HG03196 (cell line): ENCODE data around the gene FOXC1.

Source experiments
- ATAC-seq: cut with Tn5 transposase; IDR thresholded peaks from one replicate; pipeline ENCODE4 v1.9.1; 2021; ENCODE audit not compliant: unreplicated experiment

The FOXC1 gene

DNA sequence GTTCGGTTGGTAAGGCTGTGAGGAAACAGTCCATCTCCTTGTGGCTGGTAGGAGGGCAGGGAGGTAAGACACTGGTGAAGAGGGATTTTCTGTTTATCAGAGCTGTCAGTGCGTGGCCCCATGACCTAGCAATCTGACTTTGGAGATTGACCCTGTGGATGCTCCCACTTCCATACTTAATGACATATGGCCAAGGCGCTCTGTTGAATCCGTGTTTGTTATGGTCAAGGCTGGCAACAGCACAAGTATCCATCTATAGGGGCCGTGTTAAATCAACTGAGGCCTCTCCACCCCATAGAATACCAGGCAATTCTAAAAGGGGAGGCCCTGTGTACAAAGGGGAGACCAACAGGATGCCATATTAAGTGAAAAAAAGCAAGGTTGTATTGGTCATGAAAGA lies 25.6 kb upstream of the FOXC1 start:
- ATAC-seq, result no peak

DNA sequence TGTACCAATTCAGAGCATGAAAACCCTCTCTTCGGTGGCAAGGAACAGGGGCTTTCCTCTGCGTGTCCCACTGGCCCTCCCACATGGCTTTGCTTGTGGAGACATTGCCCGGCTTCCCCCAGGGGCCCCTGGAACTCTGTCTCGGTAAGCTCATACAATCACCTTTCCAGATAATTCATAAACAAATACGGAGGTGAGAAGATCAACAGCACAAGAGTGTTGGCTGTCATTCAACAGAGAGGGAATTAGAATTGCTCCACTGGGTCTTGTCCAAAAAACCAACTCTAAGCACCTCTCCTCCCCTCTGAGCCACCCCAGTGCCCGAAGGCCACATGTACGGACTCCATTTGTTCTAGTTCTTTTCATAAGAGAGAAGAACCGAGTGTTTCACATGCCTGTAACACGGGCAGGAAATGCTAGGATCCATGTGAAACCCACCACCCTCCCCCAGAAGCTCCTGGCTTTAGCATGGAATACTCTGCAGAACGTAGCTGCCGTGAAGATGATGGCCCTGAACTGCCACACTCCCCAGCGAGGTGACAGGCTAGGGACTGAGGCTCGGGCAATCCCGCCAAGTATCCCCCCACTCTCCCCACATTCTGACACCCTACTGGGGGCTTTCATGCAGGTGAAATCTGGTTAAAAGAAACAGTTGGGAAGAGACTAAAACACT lies 24.6 kb upstream of the FOXC1 start:
- no peak for ATAC-seq

DNA sequence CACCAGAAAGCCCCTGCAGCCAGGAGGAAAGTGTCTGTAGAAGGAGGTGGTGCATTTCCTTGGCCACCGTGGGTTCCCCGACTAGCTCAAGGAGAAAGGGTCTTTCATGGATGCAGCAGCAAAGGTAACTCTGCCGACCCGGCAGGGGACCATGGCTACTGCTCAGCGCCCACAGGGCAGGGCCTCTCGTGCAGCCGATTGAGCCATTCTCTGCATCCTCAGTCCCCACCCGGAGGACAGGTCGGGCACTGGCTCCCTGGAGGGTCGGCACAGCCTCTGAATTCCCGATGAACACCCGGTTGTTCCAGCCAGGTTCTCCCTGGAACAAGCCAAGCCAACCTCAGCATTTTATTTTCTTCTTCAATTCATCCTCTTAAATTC lies 24.1 kb upstream of the FOXC1 start:
- ATAC-seq, result no peak

DNA sequence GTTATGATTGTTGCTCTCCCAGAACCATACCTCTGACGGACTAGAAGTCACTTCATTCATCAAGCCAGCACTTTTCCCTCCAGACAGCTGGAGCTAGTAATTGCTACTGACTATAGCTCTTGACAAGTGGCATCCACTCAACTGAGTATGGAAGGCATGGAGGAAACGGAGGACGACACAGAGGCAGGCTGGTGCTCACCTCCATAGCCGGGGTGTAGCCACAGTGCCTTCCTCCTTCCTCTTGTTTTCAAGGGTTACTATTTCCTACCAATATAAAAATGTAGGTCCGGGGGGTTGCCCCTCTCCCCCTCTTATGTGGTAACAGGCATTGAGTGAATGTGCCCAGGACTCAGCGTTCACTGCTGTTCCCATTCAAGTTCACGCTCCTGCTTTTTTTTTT lies 23.5 kb upstream of the FOXC1 start:
- no peak for ATAC-seq

DNA sequence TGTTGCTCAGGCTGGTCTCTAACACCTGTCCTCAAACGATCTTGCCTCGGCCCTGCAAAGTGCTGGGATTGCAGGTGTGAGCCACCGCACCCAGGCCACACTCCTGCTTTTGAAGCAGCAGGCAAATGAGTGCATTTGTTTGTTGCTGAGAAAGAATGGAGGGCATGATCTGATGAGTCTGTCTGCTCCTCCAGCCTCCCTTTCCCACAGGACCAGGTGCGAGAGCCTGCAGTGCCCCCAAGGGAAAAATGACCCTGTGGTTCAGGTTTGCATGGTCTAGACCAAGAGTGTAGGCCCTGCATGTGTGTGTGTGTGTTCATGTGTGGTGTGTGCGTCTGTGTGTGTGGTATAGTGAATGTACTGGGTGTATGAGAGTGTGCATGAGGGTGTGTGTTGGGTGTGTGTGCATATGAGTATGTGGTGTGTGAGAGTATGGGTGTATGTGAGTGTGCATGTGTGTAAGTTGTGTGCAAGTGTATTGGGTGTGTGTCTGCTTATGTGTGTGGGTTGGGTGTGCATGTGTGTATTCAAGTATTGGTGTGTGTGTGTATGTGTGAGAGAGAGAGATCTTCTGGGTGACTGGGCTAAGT lies 22.8 kb upstream of the FOXC1 start:
- ATAC-seq, result no peak

DNA sequence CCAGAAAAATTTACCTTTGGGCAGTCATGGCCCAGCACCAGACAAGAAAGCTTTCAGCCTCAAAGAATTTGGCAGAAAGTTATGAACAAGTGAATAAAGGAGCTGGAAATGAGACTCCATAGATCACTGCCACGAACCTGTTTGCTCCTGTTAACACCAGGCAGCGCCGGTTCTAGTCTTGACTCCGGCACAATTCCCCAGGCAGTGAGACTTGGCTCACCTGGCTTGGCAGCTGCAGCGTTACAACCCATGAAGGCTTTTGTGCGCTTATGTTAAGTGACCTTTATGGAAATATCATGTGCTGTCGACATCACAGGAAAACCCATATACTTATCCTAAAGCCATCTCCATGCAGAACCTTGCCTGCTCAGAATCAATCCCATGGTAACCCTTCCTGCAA lies 22.2 kb upstream of the FOXC1 start:
- no peak for ATAC-seq

DNA sequence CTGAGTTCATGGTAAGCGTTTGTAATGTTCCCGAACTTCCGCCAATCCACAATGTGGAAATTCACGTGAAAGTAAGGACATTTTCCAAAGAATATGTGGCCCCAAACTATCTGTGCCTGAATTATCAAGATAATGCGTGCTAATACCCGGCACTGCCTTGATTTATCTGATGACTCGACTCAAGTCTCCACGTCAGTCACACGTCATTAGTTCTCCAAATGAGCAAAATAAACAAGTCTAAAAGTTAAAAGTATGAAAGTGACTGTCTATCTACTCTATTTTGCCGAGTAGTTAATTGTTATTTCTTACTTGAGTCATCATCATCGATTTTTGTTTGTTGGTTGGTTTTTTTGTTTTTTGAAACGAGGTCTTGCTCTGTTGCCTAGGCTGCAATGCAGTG lies 21.7 kb upstream of the FOXC1 start:
- no peak for ATAC-seq

DNA sequence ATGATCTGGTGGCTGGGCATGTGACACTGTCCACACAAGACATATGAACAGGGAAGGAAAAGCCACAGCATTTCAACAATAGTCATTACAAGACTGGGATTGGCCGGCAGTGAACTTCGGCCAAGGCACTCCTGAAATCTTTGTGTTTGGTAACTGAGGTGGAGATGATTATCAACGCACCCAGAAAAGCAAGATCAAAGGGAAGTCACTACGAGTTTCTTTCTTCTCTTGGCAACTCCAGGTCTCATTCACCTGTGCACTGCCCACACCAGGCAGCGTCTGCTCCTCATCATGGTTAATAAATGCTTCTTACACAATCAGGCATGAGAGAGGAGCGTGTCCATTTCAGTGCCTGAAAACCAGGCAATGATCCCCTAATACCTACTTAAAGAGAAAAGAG lies 20.5 kb upstream of the FOXC1 start:
- ATAC-seq, result no peak

DNA sequence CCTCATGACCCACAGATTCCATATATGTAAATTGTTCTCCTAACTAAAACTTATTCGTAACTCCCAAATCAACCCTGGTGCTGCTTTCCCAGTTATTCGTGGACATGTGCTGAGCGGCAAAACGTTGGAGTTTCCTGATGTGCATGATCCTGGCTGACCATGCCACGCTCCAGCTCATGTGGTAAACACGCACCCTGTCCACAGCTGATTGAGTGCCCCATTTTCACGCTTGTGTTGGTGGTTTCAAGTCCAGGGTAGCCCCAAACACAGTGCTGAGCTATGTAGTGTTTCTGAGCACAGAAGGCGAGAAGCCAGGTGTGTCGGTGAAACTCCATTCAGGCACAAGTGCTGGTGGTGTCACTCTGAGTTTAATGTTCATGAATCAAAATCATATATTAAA lies 19.1 kb upstream of the FOXC1 start:
- ATAC-seq, result no peak

DNA sequence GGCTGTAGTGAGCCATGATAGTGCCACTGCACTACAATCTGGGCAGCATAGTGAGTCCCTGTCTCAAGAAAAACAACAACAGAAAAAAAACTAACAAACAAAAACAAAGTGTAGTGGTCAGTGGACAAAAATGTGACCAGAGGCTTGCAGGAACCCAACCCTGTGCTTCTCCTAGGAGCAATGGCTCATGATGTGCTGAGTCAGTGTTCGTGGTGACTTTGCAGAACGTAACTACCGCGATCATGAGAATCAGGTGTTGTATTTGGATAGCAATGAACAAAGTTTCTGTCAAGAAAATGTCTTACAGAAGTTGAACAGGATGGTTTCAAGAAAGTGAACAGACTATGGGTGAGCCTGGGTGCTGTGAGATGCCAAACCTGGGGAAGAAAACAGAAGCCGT lies 18.5 kb upstream of the FOXC1 start:
- no peak for ATAC-seq

DNA sequence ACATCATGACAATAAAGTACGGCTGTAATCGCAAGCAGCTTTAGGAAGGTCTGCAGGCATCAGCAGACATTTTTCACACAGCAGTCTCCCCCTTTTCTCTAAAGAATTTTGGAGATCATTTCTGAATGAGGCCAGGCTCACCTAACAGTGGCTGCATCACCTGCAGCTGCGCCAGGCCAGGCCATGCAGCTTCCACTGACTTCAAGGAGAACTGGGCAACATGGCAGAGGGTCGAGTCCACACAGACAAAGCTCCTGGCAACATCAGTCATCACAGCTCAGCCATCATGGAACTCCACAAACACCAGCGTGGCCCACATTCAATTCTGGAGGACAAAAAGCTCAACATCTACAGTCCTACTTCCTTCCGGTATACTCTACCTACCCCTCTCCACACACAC lies 17.8 kb upstream of the FOXC1 start:
- ATAC-seq, result no peak

DNA sequence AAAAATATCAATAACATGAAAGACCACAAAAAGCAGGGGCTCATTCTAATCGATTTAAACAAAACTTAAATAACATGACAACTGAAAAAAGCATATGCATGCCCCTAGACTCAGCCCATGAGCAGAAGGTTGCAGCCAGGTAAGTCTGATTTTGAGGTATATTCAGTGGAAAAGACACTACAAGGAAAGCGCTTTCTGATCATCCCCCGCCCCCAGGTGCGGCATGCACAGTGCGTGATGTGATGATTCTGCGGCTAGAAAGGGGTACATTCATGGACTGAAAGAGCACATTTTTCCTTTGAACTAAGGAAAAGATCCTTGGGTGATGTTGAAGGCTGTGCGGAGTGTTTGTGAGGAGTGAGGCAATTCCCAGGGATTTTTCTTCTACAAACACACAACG lies 16.9 kb upstream of the FOXC1 start:
- no peak for ATAC-seq

DNA sequence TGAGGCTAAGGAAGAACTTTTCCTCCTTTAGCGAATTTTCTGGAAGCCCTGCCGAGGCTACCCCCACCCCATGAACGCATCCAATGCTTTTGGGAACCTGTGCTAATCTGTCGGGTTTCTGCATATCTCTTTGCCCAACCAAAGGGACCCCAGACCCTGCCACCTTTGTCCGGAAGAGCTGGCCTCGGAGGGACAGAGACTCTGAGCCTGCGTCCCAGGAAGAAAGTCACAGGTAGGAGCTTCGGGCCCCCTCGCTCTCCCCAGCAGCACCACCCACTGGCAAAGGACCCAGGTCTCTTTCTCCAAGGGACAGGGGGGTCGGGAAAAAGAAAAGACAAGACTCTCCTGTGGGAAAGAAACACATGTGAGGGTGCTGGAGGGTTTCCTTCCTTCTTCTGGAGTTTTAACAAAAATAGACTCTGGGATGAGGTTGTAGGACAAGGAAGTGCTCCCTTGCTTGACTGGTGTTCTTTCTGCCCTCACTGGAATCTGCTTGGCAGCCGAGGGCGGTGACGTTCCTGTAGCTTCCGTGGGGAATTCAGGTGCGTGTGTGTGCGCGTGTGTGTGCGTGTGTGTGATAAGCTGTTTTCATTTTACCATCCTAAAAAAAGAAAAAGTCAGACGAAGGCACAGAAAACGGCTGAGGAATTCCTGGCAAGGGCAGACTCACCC lies 16.3 kb upstream of the FOXC1 start:
- ATAC-seq, result no peak

DNA sequence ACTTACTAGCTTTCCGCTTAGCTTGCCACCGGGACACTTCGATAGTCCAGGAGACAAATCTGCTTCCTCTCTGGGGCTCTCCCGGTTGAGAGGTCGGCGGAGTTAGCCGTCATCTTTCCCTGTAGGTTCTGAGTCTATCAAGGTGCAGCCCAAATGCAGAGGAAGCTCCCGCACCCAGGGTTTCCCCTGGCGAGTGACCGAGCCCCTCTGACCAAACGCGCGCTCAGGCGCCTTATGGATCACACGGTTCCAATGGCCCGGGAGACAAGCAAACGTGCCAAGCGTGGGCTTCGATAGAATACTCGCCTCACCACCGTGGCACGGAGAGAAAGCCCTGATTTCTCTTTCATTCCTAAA lies 15.8 kb upstream of the FOXC1 start:
- ATAC-seq, result no peak

DNA sequence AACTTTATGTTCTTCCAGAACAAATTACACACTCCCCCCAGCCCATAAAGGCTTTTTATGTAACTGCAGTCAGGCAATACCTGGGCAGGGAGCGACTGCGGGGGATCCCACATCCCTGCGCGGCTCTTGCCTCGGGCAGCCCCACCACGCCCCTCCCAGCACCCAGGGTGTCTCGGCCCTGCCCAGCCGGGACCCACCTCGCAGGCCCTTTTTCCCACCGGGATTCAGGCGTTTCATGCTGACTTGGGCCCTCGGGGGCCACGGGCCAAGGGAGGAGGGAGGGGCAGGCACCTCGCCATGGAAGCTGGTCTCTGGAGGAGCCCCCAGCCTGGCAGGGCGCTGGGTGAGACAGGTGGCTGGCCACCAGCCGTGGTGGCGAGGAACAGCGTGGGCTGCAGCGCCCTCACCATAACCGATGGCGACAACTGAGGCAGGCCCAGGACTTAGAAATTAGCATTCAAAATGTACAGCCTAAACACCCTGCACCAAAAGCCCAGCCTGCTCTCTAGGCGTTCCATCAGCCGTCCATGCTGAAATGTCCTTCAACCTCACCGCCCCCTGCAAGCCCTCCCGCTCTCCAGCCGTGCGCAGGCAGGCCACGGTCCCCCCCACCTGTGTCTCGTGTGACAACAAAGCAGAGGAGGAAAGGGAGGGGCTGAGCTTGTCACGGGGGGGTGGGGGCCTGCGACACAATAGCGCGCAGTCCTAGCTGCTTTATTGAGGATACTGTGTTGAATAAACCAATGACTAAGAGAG lies 15.1 kb upstream of the FOXC1 start:
- no peak for ATAC-seq

DNA sequence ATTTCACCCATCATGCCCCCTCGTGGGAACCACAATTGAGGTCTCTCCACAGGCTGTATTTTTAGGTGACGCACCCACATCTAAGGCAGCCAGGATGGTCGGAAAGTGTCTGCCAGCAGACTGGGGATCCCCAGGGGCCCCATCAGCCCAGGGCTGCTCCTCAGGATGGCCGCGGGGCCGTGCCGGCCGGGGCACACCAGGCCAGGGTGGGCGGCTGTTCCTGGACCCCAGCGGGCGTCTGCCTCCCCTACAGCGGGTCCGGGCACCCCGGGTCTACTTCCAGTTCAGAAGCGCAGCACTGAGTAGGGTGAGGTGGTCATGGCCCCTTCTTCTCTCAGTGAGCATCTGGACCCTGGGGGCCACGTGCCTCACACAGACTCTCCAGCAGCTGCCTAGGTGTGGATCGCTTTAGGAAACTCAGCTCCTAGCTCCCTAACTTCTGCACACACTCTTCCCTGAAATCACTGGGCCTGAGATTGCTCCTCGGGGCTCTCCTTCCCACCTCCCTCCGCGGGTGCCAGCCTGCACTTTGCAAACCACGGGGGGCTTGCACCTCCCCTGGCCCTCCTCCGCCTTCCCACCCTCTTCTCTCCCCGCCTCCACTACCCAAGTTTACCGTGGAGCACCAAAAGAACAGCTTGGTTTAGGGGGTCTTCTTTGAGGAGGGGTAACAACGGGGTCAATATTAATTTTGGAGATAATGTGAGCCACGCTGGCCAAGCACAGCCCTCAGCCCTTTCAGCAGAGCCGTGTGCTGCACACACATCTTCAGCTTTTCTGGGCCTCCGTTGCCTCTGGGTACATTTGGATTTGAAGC lies 14.2 kb upstream of the FOXC1 start:
- no peak for ATAC-seq

DNA sequence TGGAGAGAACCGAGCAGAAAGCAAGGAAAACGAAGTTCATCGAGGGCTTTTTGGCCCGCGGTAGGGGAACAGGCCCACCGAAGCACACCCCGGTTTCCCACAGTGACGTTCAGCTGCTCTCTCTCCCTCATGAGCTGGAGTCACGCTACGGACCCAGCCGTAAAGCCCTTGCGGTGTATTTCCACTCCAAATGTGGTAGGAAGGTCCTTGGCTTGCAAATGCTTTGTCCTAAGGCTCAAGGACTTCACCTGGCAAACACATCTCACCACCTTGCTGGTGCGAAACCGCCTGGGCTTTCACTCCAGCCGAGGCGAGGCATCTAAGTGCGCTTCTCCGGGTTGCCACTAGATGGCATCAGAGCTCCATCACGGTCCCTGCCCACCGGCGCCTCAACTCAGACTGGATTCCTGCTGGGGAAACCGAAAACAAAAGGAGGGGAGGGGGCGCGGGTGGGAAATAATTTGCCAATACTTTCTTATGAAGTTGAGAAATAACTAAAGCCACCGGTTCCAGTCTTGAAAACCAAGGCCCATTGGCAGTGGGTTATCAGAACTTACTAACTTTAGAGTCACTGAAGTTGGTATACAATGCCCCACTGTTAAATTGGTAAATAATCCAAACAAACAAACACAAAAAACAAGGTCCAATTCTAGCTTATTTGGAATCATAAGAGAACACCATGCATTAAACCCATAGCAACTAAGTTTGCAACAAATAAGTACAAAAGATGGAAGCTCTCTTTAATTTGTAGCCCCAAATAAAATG lies 13.4 kb upstream of the FOXC1 start:
- peak; percentile 67 for ATAC-seq

DNA sequence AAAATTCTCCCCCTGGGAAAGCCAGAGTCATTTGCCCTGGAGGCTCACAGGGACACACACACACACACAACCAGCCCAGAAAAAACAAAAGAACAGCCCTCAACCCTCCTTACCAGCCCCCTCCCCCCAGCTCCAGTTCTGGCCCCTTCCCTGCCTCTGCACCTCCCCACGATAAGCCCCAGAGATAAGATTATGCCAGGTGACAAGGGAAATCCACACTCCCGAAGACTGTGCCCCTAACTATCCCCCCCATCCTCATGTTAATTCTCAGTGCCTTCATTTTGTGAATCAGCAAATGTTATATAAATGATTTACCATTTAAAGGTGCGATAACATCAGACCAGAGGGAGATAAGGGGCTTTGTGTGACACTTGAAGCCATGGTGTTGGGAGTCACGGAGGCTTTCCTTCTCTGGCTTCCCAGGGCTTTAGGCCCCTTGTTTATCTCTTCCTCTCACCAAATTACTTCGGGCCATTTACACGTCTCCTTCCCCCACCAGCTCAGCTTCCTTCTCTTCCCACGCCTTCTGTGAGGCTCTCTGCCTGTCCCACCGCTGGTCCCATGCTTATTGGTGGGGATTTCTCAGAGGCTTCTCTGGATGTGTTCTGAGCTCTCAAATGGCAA lies 12.5 kb upstream of the FOXC1 start:
- no peak for ATAC-seq

DNA sequence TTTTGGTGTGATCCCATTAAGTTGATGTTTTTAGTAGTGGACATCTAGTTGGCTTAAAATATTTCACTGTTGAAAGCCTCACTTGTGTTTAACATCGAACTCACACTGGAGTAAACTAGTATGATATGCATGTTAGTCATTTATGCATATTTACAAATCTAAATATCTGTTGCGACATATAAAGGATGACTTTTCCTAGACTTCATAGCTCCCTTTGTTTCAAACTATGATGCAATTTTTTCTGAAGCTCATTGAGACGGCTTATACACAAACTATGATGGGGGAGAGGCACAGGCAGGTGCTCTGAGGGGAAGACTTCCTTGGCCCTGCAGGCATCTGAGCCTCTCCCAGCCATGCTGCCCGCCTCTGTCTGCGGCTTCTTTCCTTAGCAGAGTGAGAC lies 11.8 kb upstream of the FOXC1 start:
- no peak for ATAC-seq

DNA sequence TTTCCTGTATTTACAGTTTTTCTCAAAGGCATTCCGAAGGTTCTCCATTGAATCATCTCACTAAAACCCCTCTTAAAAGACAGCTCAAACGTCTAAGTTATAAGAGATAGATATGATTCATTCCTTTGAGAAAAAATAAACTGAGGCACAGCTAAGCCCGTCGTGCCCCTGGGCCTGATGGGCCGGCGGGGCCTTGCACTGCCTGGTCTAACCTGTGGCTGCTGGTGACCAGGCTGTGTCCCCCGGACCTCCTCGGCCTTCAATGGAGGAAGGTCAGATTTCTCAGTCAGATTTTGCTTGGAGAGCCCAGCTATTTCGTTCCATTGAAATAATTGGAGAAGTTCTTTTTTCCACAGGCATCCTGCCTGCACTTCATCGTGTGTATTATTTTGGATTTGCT lies 11.3 kb upstream of the FOXC1 start:
- ATAC-seq, result no peak
